Esophagus muscularis mucosa (tissue), 4 donors: Measurements from ENCODE around the gene CCDC106. TPM values are rescaled to one million over a fixed set of nuclear protein-coding genes. Genes with fewer than 3 reads are reported as not detected.

ENCODE experiments used
- DNase-seq: peaks from one replicate; pipeline ENCODE4 v3.0.0-alpha.2; 2017; ENCODE audit errors: extremely low spot score
- H3K27ac ChIP-seq, 4 donors: fragments of 200-600 bp; sonication (generic); replicated peaks in 1 of 4; 1 replicate in 3 of 4; 2 replicates in 1 of 4; pipeline ENCODE4 v1.5.1; 2016 to 2019; ENCODE audit warnings: mild to moderate bottlenecking in 1 of 4
- H3K27me3 ChIP-seq, 4 donors: fragments of 200-600 bp; sonication (generic); one replicate each; pipeline versions ENCODE4 v1.5.1 to v1.6.0; 2016 to 2019
- H3K36me3 ChIP-seq, 4 donors: fragments of 200-600 bp; sonication (generic); one replicate each; pipeline ENCODE4 v1.5.1; 2016 to 2019
- H3K4me1 ChIP-seq, 4 donors: fragments of 200-600 bp; sonication (generic); one replicate each; pipeline ENCODE4 v1.5.1; 2016 to 2019
- H3K4me3 ChIP-seq, 4 donors: fragments of 200-600 bp; sonication (generic); 1 replicate in 2 of 4; 2 replicates in 2 of 4; pipeline ENCODE4 v1.5.1; 2016 to 2019; ENCODE audit warnings: mild to moderate bottlenecking in 4 of 4, moderate library complexity in 1 of 4
- H3K9me3 ChIP-seq, 4 donors: fragments of 200-600 bp; sonication (generic); 1 replicate in 3 of 4; 2 replicates in 1 of 4; pipeline ENCODE4 v1.5.1; 2016 to 2019
- EP300 ChIP-seq: sonication (generic); formaldehyde crosslinking; IDR thresholded peaks from one replicate; pipeline ENCODE4 v1.6.1; 2017; ENCODE audit warnings: antibody characterized with exemption
- POLR2A ChIP-seq: fragments of 450-650 bp; IDR thresholded peaks from one replicate; pipeline ENCODE4 v1.6.1; 2017; ENCODE audit warnings: antibody characterized with exemption, moderate library complexity, mild to moderate bottlenecking, low read depth
- POLR2AphosphoS5 ChIP-seq, 2 donors: sonication (generic); formaldehyde crosslinking; IDR thresholded peaks; one replicate each; pipeline ENCODE4 v1.6.1; 2017; ENCODE audit warnings: antibody characterized with exemption in 2 of 2
- WGBS: methylation state at CpG from one replicate; pipeline ENCODE4 v1.1.5; 2018; 5-methylcytosine and 5-hydroxymethylcytosine counted together
- intact Hi-C: fragments of 100-400 bp; cut with DNase I; formaldehyde crosslinking; loops from one replicate; pipeline ENCODE4 v1.15.1; 2023
- total RNA-seq, 4 donors: library from RNA; depleted of rRNA; stranded (reverse); fragments of >200 nt; gene quantifications; one replicate each; pipeline versions ENCODE4 v1.1.0 to v1.2.1, GENCODE V29; 2016
- TF ChIP-seq, protein P1 (sequence below), 3 experiments: fragments of 200-600 bp in 2 of 3; fragments of 450-650 bp in 1 of 3; sonication (generic) in 2 of 3; IDR thresholded peaks; one replicate each; pipeline ENCODE4 v1.5.1; 2017 to 2019; ENCODE audit warnings: antibody characterized with exemption in 3 of 3, mild to moderate bottlenecking in 2 of 3, moderate library complexity in 1 of 3

The CCDC106 gene
- total RNA-seq, 4 donors from 2014 or later = 9.4 to 22.0 (median 19.2) TPM

GRCh38 chr19:55641426-55642152 is 6.4 kb upstream of the CCDC106 start:
- no peak for DNase-seq
- TF ChIP-seq POLR2AphosphoS5 (IDR thresholded peaks at IDR 0.05) (no peak), POLR2A (no peak), EP300 (no peak)
- TF ChIP-seq, protein P1, sequence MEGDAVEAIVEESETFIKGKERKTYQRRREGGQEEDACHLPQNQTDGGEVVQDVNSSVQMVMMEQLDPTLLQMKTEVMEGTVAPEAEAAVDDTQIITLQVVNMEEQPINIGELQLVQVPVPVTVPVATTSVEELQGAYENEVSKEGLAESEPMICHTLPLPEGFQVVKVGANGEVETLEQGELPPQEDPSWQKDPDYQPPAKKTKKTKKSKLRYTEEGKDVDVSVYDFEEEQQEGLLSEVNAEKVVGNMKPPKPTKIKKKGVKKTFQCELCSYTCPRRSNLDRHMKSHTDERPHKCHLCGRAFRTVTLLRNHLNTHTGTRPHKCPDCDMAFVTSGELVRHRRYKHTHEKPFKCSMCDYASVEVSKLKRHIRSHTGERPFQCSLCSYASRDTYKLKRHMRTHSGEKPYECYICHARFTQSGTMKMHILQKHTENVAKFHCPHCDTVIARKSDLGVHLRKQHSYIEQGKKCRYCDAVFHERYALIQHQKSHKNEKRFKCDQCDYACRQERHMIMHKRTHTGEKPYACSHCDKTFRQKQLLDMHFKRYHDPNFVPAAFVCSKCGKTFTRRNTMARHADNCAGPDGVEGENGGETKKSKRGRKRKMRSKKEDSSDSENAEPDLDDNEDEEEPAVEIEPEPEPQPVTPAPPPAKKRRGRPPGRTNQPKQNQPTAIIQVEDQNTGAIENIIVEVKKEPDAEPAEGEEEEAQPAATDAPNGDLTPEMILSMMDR (IDR thresholded peaks at IDR 0.05) = no peak
- 2% methylated on average over 25 of the region's 25 CpGs for WGBS
- no peaks in the 10 kb centered on the region for H3K9me3 ChIP-seq
- no peaks in the 10 kb centered on the region for H3K27me3 ChIP-seq
- peaks cover 0 to 30% (median 14%) of the 10 kb centered on the region in 4 donors for H3K36me3 ChIP-seq
- peaks cover 60 to 85% (median 83%) of the 10 kb centered on the region in 4 donors for H3K4me1 ChIP-seq
- peak overlapping the region; percentile 74 to 91 (median 87) for H3K4me3 ChIP-seq
- intact Hi-C loops = no loop called here
- H3K27ac ChIP-seq = peak overlapping the region; percentile 94 to 97 (median 94)

DNA sequence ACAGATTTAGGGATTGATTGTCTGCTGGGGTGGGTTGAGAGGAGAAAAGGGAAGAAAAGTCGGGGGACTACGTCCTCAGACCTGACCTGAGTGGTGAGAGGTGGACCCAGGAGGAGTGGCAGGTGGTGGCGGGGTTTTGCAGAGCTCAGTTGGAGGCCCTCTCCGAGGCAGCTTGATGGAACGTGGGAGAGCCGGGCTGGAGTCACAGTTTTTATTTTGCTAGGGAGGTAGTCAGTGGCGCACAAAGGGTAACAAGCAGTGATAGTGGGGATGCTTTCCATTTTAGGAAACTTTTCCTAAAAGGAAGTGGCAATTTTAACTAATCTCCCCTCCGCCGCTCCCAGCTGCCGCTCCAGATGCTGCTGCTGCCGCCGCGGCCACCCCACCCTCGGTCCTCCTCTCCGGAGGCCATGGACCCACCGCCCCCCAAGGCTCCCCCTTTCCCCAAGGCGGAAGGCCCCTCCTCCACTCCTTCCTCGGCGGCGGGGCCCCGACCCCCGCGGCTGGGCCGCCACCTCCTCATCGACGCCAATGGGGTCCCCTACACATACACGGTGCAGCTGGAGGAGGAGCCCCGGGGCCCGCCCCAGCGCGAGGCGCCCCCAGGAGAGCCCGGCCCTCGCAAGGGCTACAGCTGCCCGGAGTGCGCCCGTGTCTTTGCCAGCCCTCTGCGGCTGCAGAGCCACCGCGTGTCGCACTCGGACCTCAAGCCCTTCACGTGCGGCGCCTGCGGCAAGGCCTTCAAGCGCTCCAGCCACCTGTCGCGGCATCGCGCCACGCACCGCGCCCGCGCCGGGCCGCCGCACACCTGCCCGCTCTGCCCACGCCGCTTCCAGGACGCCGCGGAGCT is 5.6 kb upstream of the CCDC106 start:
- no peak for TF ChIP-seq POLR2A
- TF ChIP-seq, protein P1 (IDR thresholded peaks at IDR 0.05) = no peak
- TF ChIP-seq POLR2AphosphoS5 (IDR thresholded peaks at IDR 0.05) = no peak
- TF ChIP-seq EP300 = no peak
- Histone ChIP-seq H3K9me3 (no peaks in the 10 kb centered on the region), H3K27me3 (no peaks in the 10 kb centered on the region), H3K4me1 (peaks cover 59 to 84% (median 83%) of the 10 kb centered on the region in 4 donors), H3K27ac (peak overlapping the region; percentile 94 to 97 (median 94)), H3K4me3 (peak overlapping the region; percentile 74 to 91 (median 87)), H3K36me3 (peaks cover 0 to 28% (median 14%) of the 10 kb centered on the region in 4 donors)
- DNase-seq = no peak
- intact Hi-C loops = no loop called here
- WGBS = 2% methylated on average over 20 of the region's 65 CpGs

- H3K4me3 ChIP-seq = peak within 1 kb of the TSS; percentile 74 to 91 (median 87)
- H3K27me3 ChIP-seq = no peaks in the 10 kb centered on the region
- peaks cover 0 to 21% (median 14%) of the 10 kb centered on the region in 4 donors for H3K36me3 ChIP-seq
- DNase-seq = no peak
- H3K27ac ChIP-seq = peak within 1 kb of the TSS; percentile 94 to 97 (median 94)
- H3K9me3 ChIP-seq = no peaks in the 10 kb centered on the region
- H3K4me1 ChIP-seq = peaks cover 54 to 82% (median 80%) of the 10 kb centered on the region in 4 donors
- intact Hi-C loops = no loop called here
- WGBS = under 1% methylated on average over 26 of the region's 56 CpGs
- TF ChIP-seq EP300 (no peak), POLR2AphosphoS5 (IDR thresholded peaks at IDR 0.05) (peak; percentile 63 to 68), POLR2A (no peak)
- TF ChIP-seq, protein P1 (IDR thresholded peaks at IDR 0.05) = peak in 1 of 3 experiments; percentile 30
Measured at GRCh38 chr19:55643003-55643886, 4.8 kb upstream of the CCDC106 start, which contains the start of gene ZNF581. TSS of gene ZNF581 (plus strand) at chr19:55643649. CDS start at chr19:55644572, 923 bp downstream.

DNA sequence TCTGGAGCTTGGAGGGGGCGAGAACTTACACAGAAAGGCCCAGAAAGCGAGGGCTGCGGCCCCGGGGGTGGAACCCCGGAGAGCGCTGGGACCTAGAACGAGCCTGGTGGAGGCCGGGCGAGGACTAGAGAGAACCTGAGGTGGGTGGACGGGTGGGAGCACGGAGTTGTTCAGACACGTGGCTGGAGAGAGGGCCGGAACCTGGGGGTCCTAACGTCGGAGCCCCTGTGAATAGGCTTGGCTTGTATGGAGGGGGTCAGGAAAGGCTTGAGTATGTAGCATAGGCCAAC is 4.2 kb upstream of the CCDC106 start:
- intact Hi-C loops = no loop called here
- Histone ChIP-seq H3K4me1 (peaks cover 55 to 82% (median 80%) of the 10 kb centered on the region in 4 donors), H3K36me3 (peaks cover 0 to 17% (median 12%) of the 10 kb centered on the region in 4 donors), H3K27ac (peak overlapping the region; percentile 94 to 97 (median 94)), H3K9me3 (no peaks in the 10 kb centered on the region), H3K27me3 (no peaks in the 10 kb centered on the region), H3K4me3 (peak overlapping the region; percentile 74 to 91 (median 87))
- WGBS = 1% methylated on average over 13 of the region's 15 CpGs
- no peak for TF ChIP-seq POLR2AphosphoS5 (IDR thresholded peaks at IDR 0.05)
- no peak for TF ChIP-seq POLR2A
- TF ChIP-seq, protein P1 (IDR thresholded peaks at IDR 0.05) = no peak
- no peak for TF ChIP-seq EP300
- no peak for DNase-seq
